NCI-H82 treated with DMSO at 0.1 percent for 48 hours (cell line): ENCODE measurements around the gene ZNF524.

ENCODE experiments used
- DNase-seq: peaks from one replicate; lab custom pipeline; 2025; ENCODE audit not compliant: unreplicated experiment; lab: John Stamatoyannopoulos, UW

ZNF524 gene

GRCh38 chr19:55619286-55619685, 19.2 kb downstream of the ZNF524 start:
- no peak for DNase-seq

- no peak for DNase-seq
These were observed 20.5 kb downstream of the ZNF524 start for GRCh38 chr19:55620410-55621204.

GRCh38 chr19:55621205-55621672, 21.2 kb downstream of the ZNF524 start:
- DNase-seq = no peak

- DNase-seq = no peak
These were observed 21.7 kb downstream of the ZNF524 start for GRCh38 chr19:55621673-55622231.

GRCh38 chr19:55622242-55622969, 22.3 kb downstream of the ZNF524 start:
- no peak for DNase-seq

- DNase-seq = no peak
These were observed 23.0 kb downstream of the ZNF524 start for GRCh38 chr19:55623130-55623529.

- no peak for DNase-seq
These were observed 23.5 kb downstream of the ZNF524 start for GRCh38 chr19:55623561-55623960.

- peak; percentile 90 for DNase-seq
These were observed 24.3 kb downstream of the ZNF524 start, which contains the start of gene ZNF784 for GRCh38 chr19:55624109-55625003. Gene ZNF784, minus strand, starts transcription at chr19:55624566. Its CDS starts 5 bp downstream, at chr19:55624561.

- no peak for DNase-seq
These were observed 24.9 kb downstream of the ZNF524 start for GRCh38 chr19:55625004-55625326.

- no peak for DNase-seq
These were observed 26.3 kb downstream of the ZNF524 start for GRCh38 chr19:55626350-55626749.

GRCh38 chr19:55632463-55632834, 32.4 kb downstream of the ZNF524 start:
- peak; percentile 71 for DNase-seq

GRCh38 chr19:55633861-55634260, 33.8 kb downstream of the ZNF524 start:
- no peak for DNase-seq

- DNase-seq = no peak
These were observed 35.2 kb downstream of the ZNF524 start for GRCh38 chr19:55635334-55635717.

GRCh38 chr19:55635856-55636440, 35.9 kb downstream of the ZNF524 start:
- no peak for DNase-seq

GRCh38 chr19:55636723-55637122, 36.6 kb downstream of the ZNF524 start:
- DNase-seq = no peak

- no peak for DNase-seq
These were observed 37.4 kb downstream of the ZNF524 start for GRCh38 chr19:55637534-55637933.

GRCh38 chr19:55638864-55639359, 38.8 kb downstream of the ZNF524 start:
- DNase-seq = no peak

GRCh38 chr19:55640043-55640576, 40.0 kb downstream of the ZNF524 start:
- DNase-seq = no peak

GRCh38 chr19:55640577-55641425, 40.7 kb downstream of the ZNF524 start, which contains the start of gene ZNF580:
Gene ZNF580, plus strand, starts transcription at chr19:55641002. Its CDS starts 1,507 bp downstream, at chr19:55642509.
- no peak for DNase-seq
